NCI-H2196 treated with DMSO at 0.1 percent for 48 hours (cell line): ENCODE measurements around the gene SUSD5.
"Not testable (repeated sequence)": the region's sequence is repeated elsewhere in the genome, so short reads cannot be mapped to it uniquely, and the experiment has no call there.

Experiments used
- DNase-seq: peaks from one replicate; lab custom pipeline; 2025; ENCODE audit not compliant: unreplicated experiment; lab: John Stamatoyannopoulos, UW

The SUSD5 gene

GRCh38 chr3:33117461-33117860 is 101.1 kb downstream of the SUSD5 start:
- DNase-seq = no peak

DNA sequence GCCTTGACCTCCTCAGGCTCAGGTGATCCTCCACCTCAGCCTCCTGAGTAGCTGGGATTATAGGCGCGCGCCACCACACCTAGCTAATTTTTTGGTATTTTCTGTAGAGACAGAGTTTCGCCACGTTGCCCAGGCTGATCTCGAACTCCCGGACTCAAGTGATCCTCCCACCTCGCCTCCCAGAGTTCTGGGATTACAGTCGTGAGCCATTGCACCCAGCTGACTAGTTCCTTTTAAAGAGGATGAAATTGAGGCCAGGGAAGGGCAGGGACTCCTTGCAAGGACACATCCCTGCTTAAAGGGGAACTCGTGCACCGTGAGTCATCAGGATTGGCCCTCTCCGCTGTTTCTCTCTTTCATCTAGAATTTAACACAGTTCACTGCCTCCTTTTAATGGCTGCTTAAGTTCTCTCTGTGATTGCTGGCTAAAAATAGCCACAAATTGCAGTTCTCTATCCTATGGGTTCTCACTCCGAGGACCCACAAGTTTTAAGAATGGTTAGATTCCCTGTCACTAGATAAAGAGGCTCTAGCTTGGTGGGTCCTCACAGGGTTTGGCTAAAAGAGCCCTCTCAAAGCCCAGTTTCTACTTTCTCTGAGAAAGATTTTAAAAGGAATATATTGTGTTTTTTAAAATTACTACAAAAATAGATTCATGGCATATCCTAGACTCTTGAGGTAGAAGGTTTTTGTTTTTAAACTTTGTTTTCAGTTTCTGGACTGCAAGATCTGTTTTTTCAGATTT is 103.4 kb downstream of the SUSD5 start:
- DNase-seq = no peak

DNA sequence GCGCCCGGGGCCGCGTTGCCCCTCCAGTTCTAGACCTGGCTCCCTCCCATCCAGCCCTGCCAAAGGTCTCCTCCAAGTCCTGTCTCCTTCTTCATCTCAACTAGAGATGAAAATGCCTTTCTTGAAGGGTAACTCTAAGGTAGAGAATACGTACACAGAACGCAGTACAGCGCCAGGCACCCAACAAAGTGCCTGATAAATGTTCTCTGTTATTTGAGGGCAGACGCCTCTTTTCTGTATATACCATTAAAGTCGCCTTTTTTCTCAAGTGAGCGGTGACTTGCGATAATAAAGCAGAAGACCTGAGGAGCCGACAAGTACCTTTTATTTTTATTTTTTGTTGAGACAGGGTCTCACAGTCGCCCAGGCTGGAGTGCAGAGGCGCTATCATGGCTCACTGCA is 104.0 kb downstream of the SUSD5 start:
- no peak for DNase-seq

- peak; percentile 27 for DNase-seq
Observed at GRCh38 chr3:33113772-33114621, 104.6 kb downstream of the SUSD5 start, which contains the start of gene CRTAP. Gene CRTAP (plus strand): TSS chr3:33114014. CDS start chr3:33114078, 64 bp downstream.

GRCh38 chr3:33111581-33111980 is 107.0 kb downstream of the SUSD5 start:
- DNase-seq = no peak

GRCh38 chr3:33106854-33107253 is 111.8 kb downstream of the SUSD5 start:
- DNase-seq = not testable (repeated sequence)

GRCh38 chr3:33105341-33105948 is 113.2 kb downstream of the SUSD5 start:
- no peak for DNase-seq

- no peak for DNase-seq
Observed at GRCh38 chr3:33104803-33105202, 113.8 kb downstream of the SUSD5 start.

DNA sequence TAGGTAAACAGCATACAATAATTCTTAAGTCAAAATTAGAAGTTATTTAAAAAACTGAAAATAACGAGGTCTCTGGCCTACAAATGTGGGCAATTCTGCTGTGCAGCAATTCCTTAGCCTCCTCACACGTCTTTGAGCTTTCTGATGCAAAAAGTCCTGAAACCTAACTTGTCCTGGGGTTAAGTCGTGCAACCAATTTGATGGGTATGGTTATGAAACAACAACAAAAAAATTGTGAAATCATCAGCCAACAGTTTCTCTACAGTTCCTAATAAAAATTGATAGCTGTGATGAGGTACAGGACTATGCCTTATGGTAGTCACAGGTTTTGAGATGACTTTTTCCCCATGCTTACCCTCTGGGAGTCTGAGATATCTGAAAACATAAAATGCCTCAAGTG is 115.1 kb downstream of the SUSD5 start:
- no peak for DNase-seq

GRCh38 chr3:33103034-33103433 is 115.6 kb downstream of the SUSD5 start:
- no peak for DNase-seq

GRCh38 chr3:33100229-33100628 is 118.4 kb downstream of the SUSD5 start:
- no peak for DNase-seq
